ENCODE results near the gene TMEM143. TPM values are rescaled to one million over a fixed set of nuclear protein-coding genes. Genes with fewer than 3 reads are reported as not detected.

Gene TMEM143
- total and polyA plus RNA-seq, 2 of the 8 experiments (the other 6 are each of a cell fraction or from before 2014, with no cell fraction given), result 14.2 to 19.1 TPM

- TF ChIP-seq CHD7 (IDR thresholded peaks at IDR 0.05; ENCODE audit: insufficient replicate concordance, low read length), result no peak
- no peak for TF ChIP-seq JUN (IDR thresholded peaks at IDR 0.05; ENCODE audit: low read depth, low read length)
- no peak for TF ChIP-seq GTF2F1 (IDR thresholded peaks at IDR 0.05; ENCODE audit: borderline replicate concordance, low read depth, low read length)
- TF ChIP-seq, protein P1, sequence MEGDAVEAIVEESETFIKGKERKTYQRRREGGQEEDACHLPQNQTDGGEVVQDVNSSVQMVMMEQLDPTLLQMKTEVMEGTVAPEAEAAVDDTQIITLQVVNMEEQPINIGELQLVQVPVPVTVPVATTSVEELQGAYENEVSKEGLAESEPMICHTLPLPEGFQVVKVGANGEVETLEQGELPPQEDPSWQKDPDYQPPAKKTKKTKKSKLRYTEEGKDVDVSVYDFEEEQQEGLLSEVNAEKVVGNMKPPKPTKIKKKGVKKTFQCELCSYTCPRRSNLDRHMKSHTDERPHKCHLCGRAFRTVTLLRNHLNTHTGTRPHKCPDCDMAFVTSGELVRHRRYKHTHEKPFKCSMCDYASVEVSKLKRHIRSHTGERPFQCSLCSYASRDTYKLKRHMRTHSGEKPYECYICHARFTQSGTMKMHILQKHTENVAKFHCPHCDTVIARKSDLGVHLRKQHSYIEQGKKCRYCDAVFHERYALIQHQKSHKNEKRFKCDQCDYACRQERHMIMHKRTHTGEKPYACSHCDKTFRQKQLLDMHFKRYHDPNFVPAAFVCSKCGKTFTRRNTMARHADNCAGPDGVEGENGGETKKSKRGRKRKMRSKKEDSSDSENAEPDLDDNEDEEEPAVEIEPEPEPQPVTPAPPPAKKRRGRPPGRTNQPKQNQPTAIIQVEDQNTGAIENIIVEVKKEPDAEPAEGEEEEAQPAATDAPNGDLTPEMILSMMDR (IDR thresholded peaks at IDR 0.05; ENCODE audit: control extremely low read depth in 1 of 3, insufficient read depth in 1 of 3, low read depth in 1 of 3, low read length in 3 of 3), result no peak
- TF ChIP-seq, protein P2, sequence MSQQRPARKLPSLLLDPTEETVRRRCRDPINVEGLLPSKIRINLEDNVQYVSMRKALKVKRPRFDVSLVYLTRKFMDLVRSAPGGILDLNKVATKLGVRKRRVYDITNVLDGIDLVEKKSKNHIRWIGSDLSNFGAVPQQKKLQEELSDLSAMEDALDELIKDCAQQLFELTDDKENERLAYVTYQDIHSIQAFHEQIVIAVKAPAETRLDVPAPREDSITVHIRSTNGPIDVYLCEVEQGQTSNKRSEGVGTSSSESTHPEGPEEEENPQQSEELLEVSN (IDR thresholded peaks at IDR 0.05), result no peak
- TF ChIP-seq RBBP5 (IDR thresholded peaks at IDR 0.05; ENCODE audit: borderline replicate concordance, low read depth, low read length), result no peak
Observed at GRCh38 chr19:48303367-48303766, 60.4 kb downstream of the TMEM143 start (continued).
